ENCODE data around the gene HSPD1. TPM values are rescaled to one million over a fixed set of nuclear protein-coding genes. Genes with fewer than 3 reads are reported as not detected.

HSPD1 gene
- total and polyA plus RNA-seq, 2 experiments from 2014 or later = 309 to 327 TPM

- DNase-seq (ENCODE audit: low spot score) = peak; percentile 7
- WGBS (ENCODE audit: low lambda C conversion rate, missing lambda C conversion rate) = 1% methylated on average over 23 of the region's 30 CpGs
- peaks cover 5% of the 10 kb centered on the region for H3K36me3 ChIP-seq (replicated peaks; ENCODE audit: insufficient read depth, low read depth)
- no peaks in the 10 kb centered on the region for H3K9me2 ChIP-seq (replicated peaks; ENCODE audit: insufficient read depth)
- H3K4me2 ChIP-seq = peak overlapping the region; percentile 77
- peak overlapping the region; percentile 80 for H3K4me3 ChIP-seq
- peak overlapping the region; percentile 37 for H2AFZ ChIP-seq
- H3K9me3 ChIP-seq (ENCODE audit: low read depth) = no peaks in the 10 kb centered on the region
- peaks cover 29% of the 10 kb centered on the region for H3K4me1 ChIP-seq (ENCODE audit: insufficient read depth)
- H3K27me3 ChIP-seq = no peaks in the 10 kb centered on the region
- peak overlapping the region; percentile 91 for H3K27ac ChIP-seq
- TF ChIP-seq EZH2 (IDR thresholded peaks at IDR 0.05; ENCODE audit: borderline replicate concordance) = no peak
- TF ChIP-seq EZH2phosphoT487 (IDR thresholded peaks at IDR 0.05; ENCODE audit: low read depth, severe bottlenecking, unreplicated experiment) = no peak
- no peak for TF ChIP-seq CTCF (IDR thresholded peaks at IDR 0.05; ENCODE audit: poor library complexity)
- H4K20me1 ChIP-seq (ENCODE audit: insufficient read depth, poor library complexity, severe bottlenecking) = peaks cover 37% of the 10 kb centered on the region
- H3K79me2 ChIP-seq = peaks cover 86% of the 10 kb centered on the region
Measured at GRCh38 chr2:197500503-197501131, 977 bp upstream of the HSPD1 start.

GRCh38 chr2:197498937-197499593 is 575 bp downstream of the HSPD1 start:
- Histone ChIP-seq H3K4me3 (peak overlapping the region; percentile 71), H3K9me3 (ENCODE audit: low read depth) (no peaks in the 10 kb centered on the region), H3K4me2 (peak overlapping the region; percentile 87), H2AFZ (peak overlapping the region; percentile 43), H3K9me2 (replicated peaks; ENCODE audit: insufficient read depth) (no peaks in the 10 kb centered on the region), H3K4me1 (ENCODE audit: insufficient read depth) (peaks cover 29% of the 10 kb centered on the region), H3K27me3 (no peaks in the 10 kb centered on the region), H4K20me1 (ENCODE audit: insufficient read depth, poor library complexity, severe bottlenecking) (peaks cover 40% of the 10 kb centered on the region), H3K36me3 (replicated peaks; ENCODE audit: insufficient read depth, low read depth) (peaks cover 5% of the 10 kb centered on the region), H3K27ac (peak overlapping the region; percentile 91), H3K79me2 (peaks cover 88% of the 10 kb centered on the region)
- TF ChIP-seq CTCF (IDR thresholded peaks at IDR 0.05; ENCODE audit: poor library complexity) (no peak), EZH2phosphoT487 (IDR thresholded peaks at IDR 0.05; ENCODE audit: low read depth, severe bottlenecking, unreplicated experiment) (no peak), EZH2 (IDR thresholded peaks at IDR 0.05; ENCODE audit: borderline replicate concordance) (no peak)
- peak; percentile 84 for DNase-seq (ENCODE audit: low spot score)
- WGBS (ENCODE audit: low lambda C conversion rate, missing lambda C conversion rate) = 1% methylated on average over 46 of the region's 46 CpGs

GRCh38 chr2:197498235-197498936 is 1.3 kb downstream of the HSPD1 start:
- Histone ChIP-seq H3K27me3 (no peaks in the 10 kb centered on the region), H3K4me1 (ENCODE audit: insufficient read depth) (peaks cover 29% of the 10 kb centered on the region), H3K27ac (peak overlapping the region; percentile 91), H3K4me2 (peak overlapping the region; percentile 87), H4K20me1 (ENCODE audit: insufficient read depth, poor library complexity, severe bottlenecking) (peaks cover 40% of the 10 kb centered on the region), H3K4me3 (peak overlapping the region; percentile 71), H3K79me2 (peaks cover 89% of the 10 kb centered on the region), H3K9me3 (ENCODE audit: low read depth) (no peaks in the 10 kb centered on the region), H3K9me2 (replicated peaks; ENCODE audit: insufficient read depth) (no peaks in the 10 kb centered on the region), H3K36me3 (replicated peaks; ENCODE audit: insufficient read depth, low read depth) (peaks cover 5% of the 10 kb centered on the region), H2AFZ (no peak overlapping the region)
- DNase-seq (ENCODE audit: low spot score) = no peak
- WGBS (ENCODE audit: low lambda C conversion rate, missing lambda C conversion rate) = 11% methylated on average over 14 of the region's 14 CpGs
- TF ChIP-seq EZH2 (IDR thresholded peaks at IDR 0.05; ENCODE audit: borderline replicate concordance) = no peak
- TF ChIP-seq CTCF (IDR thresholded peaks at IDR 0.05; ENCODE audit: poor library complexity) = no peak
- no peak for TF ChIP-seq EZH2phosphoT487 (IDR thresholded peaks at IDR 0.05; ENCODE audit: low read depth, severe bottlenecking, unreplicated experiment)
